SK-N-SH (cell line): Measurements from ENCODE around the gene THSD7A. TPM values are rescaled to one million over a fixed set of nuclear protein-coding genes. Genes with fewer than 3 reads are reported as not detected.

Source experiments
- CTCF ChIA-PET: fragments of 300-600, 350-600 bp; formaldehyde crosslinking; extraction: SDS; loops from one replicate; lab custom pipeline; 2021; lab: Yijun Ruan, JAX
- POLR2A ChIA-PET: fragments of 350-600 bp; sonication (Branson Sonifier 250); formaldehyde crosslinking; extraction: SDS; loops from one replicate; lab custom pipeline; 2020; ENCODE audit warnings: antibody characterized with exemption, inconsistent platforms; lab: Yijun Ruan, JAX
- DNase-seq: peaks from one replicate; pipeline ENCODE4 v3.0.0; 2012
- H2AFZ ChIP-seq: fragments of 200-600 bp; sonication (generic); 2 replicates; pipeline ENCODE4 v1.8.1; 2016; ENCODE audit warnings: antibody characterized with exemption, mild to moderate bottlenecking, low read depth
- H3F3A ChIP-seq: fragments of 200-600 bp; sonication (generic); replicated peaks from 2 replicates; pipeline ENCODE3; 2016; ENCODE audit warnings: antibody characterized with exemption, mild to moderate bottlenecking; ENCODE audit not compliant: insufficient read depth
- H3K27ac ChIP-seq, 2 experiments: fragments of 200-500 bp in 1 of 2; fragments of 200-600 bp in 1 of 2; sonication (Bioruptor generic) in 1 of 2; sonication (generic), shearing (Covaris generic) in 1 of 2; 2 replicates each; pipeline versions ENCODE4 v1.5.1 to v1.6.1; 2014 to 2016; ENCODE audit warnings: low read depth in 2 of 2, inconsistent platforms in 1 of 2, low read length in 1 of 2, mild to moderate bottlenecking in 1 of 2, mixed read lengths in 1 of 2
- H3K27me3 ChIP-seq: fragments of 200-600 bp; sonication (generic), shearing (Covaris generic); 2 replicates; pipeline ENCODE4 v1.6.1; 2016; ENCODE audit warnings: mixed run types; ENCODE audit not compliant: insufficient read depth
- H3K36me3 ChIP-seq, 2 experiments: fragments of 200-500 bp in 1 of 2; fragments of 200-600 bp in 1 of 2; sonication (Bioruptor generic) in 1 of 2; sonication (generic) in 1 of 2; replicated peaks in 1 of 2; 2 replicates each; pipeline versions ENCODE3 to v1.5.1; 2014 to 2016; ENCODE audit warnings: low read length in 1 of 2, mild to moderate bottlenecking in 1 of 2; ENCODE audit not compliant: insufficient read depth in 2 of 2, control insufficient read depth in 1 of 2
- H3K4me1 ChIP-seq, 2 experiments: fragments of 200-500 bp in 1 of 2; fragments of 200-600 bp in 1 of 2; sonication (Bioruptor generic) in 1 of 2; sonication (generic), shearing (Covaris generic) in 1 of 2; 2 replicates each; pipeline versions ENCODE4 v1.5.1 to v1.6.1; 2014 to 2016; ENCODE audit warnings: low read depth in 1 of 2, low read length in 1 of 2, mixed run types in 1 of 2; ENCODE audit not compliant: insufficient read depth in 2 of 2, control insufficient read depth in 1 of 2
- H3K4me2 ChIP-seq: fragments of 200-600 bp; sonication (generic), shearing (Covaris generic); 2 replicates; pipeline ENCODE4 v1.6.1; 2017; ENCODE audit warnings: mixed run types
- H3K4me3 ChIP-seq, 2 experiments: fragments of 200-500 bp in 1 of 2; fragments of 200-600 bp in 1 of 2; sonication (Bioruptor generic) in 1 of 2; sonication (generic), shearing (Covaris generic) in 1 of 2; 2 replicates each; pipeline versions ENCODE4 v1.5.1 to v1.8.1; 2014 to 2016; ENCODE audit warnings: low read depth in 2 of 2, inconsistent platforms in 1 of 2, low read length in 1 of 2, mild to moderate bottlenecking in 1 of 2, mixed read lengths in 1 of 2, moderate library complexity in 1 of 2
- H3K79me2 ChIP-seq: fragments of 200-600 bp; sonication (generic); 2 replicates; pipeline ENCODE4 v1.8.1; 2017; ENCODE audit warnings: mild to moderate bottlenecking; ENCODE audit not compliant: insufficient read depth
- H3K9ac ChIP-seq: fragments of 200-600 bp; sonication (generic); 2 replicates; pipeline ENCODE4 v1.6.1; 2017; ENCODE audit warnings: mixed run types
- H3K9me2 ChIP-seq: fragments of 200-600 bp; sonication (generic); 2 replicates; pipeline ENCODE4 v1.6.1; 2017; ENCODE audit warnings: mixed run types
- H3K9me3 ChIP-seq: fragments of 200-600 bp; sonication (generic); 2 replicates; pipeline ENCODE4 v1.6.1; 2017; ENCODE audit warnings: mixed run types, mild to moderate bottlenecking, moderate library complexity
- H4K20me1 ChIP-seq: fragments of 200-600 bp; sonication (generic); 2 replicates; pipeline ENCODE4 v1.6.1; 2017; ENCODE audit warnings: mild to moderate bottlenecking, mixed run types; ENCODE audit not compliant: insufficient read depth
- EZH2phosphoT487 ChIP-seq: fragments of 200-600 bp; sonication (generic); IDR thresholded peaks from 2 replicates; pipeline ENCODE4 v1.6.1; 2017; ENCODE audit warnings: low read depth, mixed run types, mild to moderate bottlenecking, antibody characterized with exemption, moderate library complexity, borderline replicate concordance
- FOSL2 ChIP-seq: IDR thresholded peaks from 2 replicates; pipeline ENCODE4 v1.4.0; 2012; ENCODE audit warnings: low read depth, mild to moderate bottlenecking, moderate library complexity, borderline replicate concordance
- FOXM1 ChIP-seq: IDR thresholded peaks from 2 replicates; pipeline ENCODE4 v1.4.0; 2012; ENCODE audit warnings: low read depth, mild to moderate bottlenecking
- GABPA ChIP-seq: IDR thresholded peaks from 2 replicates; pipeline ENCODE4 v1.4.0; 2012; ENCODE audit warnings: low read depth, mild to moderate bottlenecking
- NRF1 ChIP-seq: IDR thresholded peaks from 2 replicates; pipeline ENCODE4 v1.6.1; 2012; ENCODE audit warnings: low read depth, mild to moderate bottlenecking, low read length
- RAD21 ChIP-seq: IDR thresholded peaks from 2 replicates; pipeline ENCODE4 v1.6.1; 2012; ENCODE audit warnings: mild to moderate bottlenecking, low read length
- RFX5 ChIP-seq: IDR thresholded peaks from 2 replicates; pipeline ENCODE4 v1.6.1; 2012; ENCODE audit warnings: mild to moderate bottlenecking, improper control_type of control experiment, low read length
- SIN3A ChIP-seq: IDR thresholded peaks from 2 replicates; pipeline ENCODE4 v1.6.1; 2012; ENCODE audit warnings: low read depth, mild to moderate bottlenecking, low read length, moderate library complexity, borderline replicate concordance
- SMC3 ChIP-seq: IDR thresholded peaks from 2 replicates; pipeline ENCODE4 v1.6.1; 2012; ENCODE audit warnings: low read depth, low read length, improper control_type of control experiment
- TAF1 ChIP-seq: IDR thresholded peaks from 2 replicates; pipeline ENCODE4 v1.6.1; 2012; ENCODE audit warnings: low read depth, mild to moderate bottlenecking, low read length, moderate library complexity, borderline replicate concordance
- TEAD4 ChIP-seq: IDR thresholded peaks from 2 replicates; pipeline ENCODE4 v1.4.0; 2012; ENCODE audit warnings: mild to moderate bottlenecking, borderline replicate concordance; ENCODE audit not compliant: insufficient read depth
- WGBS: methylation state at CpG from one replicate; pipeline ENCODE4 v1.1.6; 2017; ENCODE audit warnings: low lambda C conversion rate; 5-methylcytosine and 5-hydroxymethylcytosine counted together
- polyA plus RNA-seq, 3 experiments: library from polyadenylated mRNA; depleted of rRNA; stranded (reverse); fragments of >200 nt; gene quantifications; 2 replicates each; pipeline ENCODE4 v1.2.3, GENCODE V29; 2012
- TF ChIP-seq, protein P1 (sequence below): fragments of 200-600 bp; sonication (generic); IDR thresholded peaks from 2 replicates; pipeline ENCODE4 v1.6.1; 2017; ENCODE audit warnings: antibody characterized with exemption, mild to moderate bottlenecking, moderate library complexity

THSD7A gene
- polyA plus RNA-seq, 1 of the 3 experiments (the other 2 are of a cell fraction): 0.16 TPM

DNA sequence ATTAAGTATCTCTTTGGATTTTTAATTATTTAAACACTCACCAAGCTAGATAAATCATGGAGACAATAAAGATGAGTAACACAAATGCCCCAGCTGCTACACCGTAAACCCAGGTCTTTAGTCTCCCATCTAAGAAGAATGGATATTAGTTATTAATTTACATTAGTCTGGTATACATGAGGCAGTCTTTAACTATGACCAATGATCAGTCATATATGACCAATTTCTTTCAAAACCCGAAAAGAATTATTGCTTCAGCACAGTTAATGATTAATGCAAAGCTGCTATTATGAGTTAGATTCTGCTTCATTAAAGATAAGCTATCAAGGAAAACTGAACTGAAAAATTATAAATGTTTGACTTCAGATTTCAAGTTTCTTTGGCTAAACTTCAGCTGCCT lies 455.5 kb downstream of the THSD7A start:
- ChIA-PET CTCF (no interaction called here), POLR2A (no interaction called here)

DNA sequence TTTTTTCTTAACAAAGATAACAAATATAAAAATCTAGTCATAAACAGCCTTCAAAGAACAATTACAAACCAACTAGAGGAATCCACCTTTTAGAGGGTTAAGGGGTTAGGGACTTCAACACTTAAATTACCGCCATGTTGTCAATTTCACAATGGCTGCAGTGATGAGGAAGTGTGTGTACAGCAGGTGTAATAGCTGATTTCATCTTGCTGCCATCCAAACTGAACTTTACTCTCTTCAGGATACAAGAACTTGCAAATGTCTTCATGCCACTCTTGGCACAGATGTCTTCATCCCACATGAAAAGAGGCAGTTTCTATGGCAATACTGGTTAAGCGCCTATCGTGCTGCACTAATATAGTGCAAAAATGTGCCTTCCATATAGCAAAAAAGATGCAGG lies 457.4 kb downstream of the THSD7A start:
- no peak for DNase-seq
- Histone ChIP-seq H3K4me1 (no peaks in the 10 kb centered on the region; a peak in 1 of 4 replicates), H3K4me3 (no peak overlapping the region), H3K9me2 (no peaks in the 10 kb centered on the region), H3K27ac (no peak overlapping the region), H3K9ac (no peak overlapping the region), H4K20me1 (no peaks in the 10 kb centered on the region), H3K27me3 (no peaks in the 10 kb centered on the region), H3K4me2 (no peak overlapping the region), H3K9me3 (no peaks in the 10 kb centered on the region), H3K79me2 (no peaks in the 10 kb centered on the region), H3F3A (no peaks in the 10 kb centered on the region), H2AFZ (no peak overlapping the region), H3K36me3 (peaks cover 0 to 37% of the 10 kb centered on the region in 2 experiments)
- 66% methylated on average over 3 of the region's 3 CpGs for WGBS
- ChIA-PET POLR2A (no interaction called here), CTCF (interaction anchor here (1.1 to 3.0 kb wide), 4 partner anchors 15 to 945 kb away, joined by 4 to 10 read pairs (median 6); no protein-coding TSS in a partner anchor)
- no peak for TF ChIP-seq GABPA

More for the DNA sequence above, 455.5 kb downstream of the THSD7A start:
- no peak for DNase-seq
- no peak overlapping the region for H3K9ac ChIP-seq
- H3F3A ChIP-seq: no peaks in the 10 kb centered on the region
- H3K4me2 ChIP-seq: no peak overlapping the region
- H3K9me2 ChIP-seq: no peaks in the 10 kb centered on the region
- H3K36me3 ChIP-seq: peaks cover 0 to 50% of the 10 kb centered on the region in 2 experiments
- TF ChIP-seq TAF1: no peak
- TF ChIP-seq NRF1: no peak
- no peak for TF ChIP-seq FOSL2
- TF ChIP-seq FOXM1: no peak
- TF ChIP-seq EZH2phosphoT487: no peak
- no peak for TF ChIP-seq SMC3
- no peak for TF ChIP-seq RFX5
- H3K27me3 ChIP-seq: no peaks in the 10 kb centered on the region
- no peaks in the 10 kb centered on the region for H4K20me1 ChIP-seq
- no peak overlapping the region for H3K27ac ChIP-seq
- no peak overlapping the region for H3K4me3 ChIP-seq
- no peaks in the 10 kb centered on the region; a peak in 1 of 4 replicates for H3K4me1 ChIP-seq
- H3K9me3 ChIP-seq: no peaks in the 10 kb centered on the region
- no peak overlapping the region for H2AFZ ChIP-seq
- no peaks in the 10 kb centered on the region for H3K79me2 ChIP-seq
- 70% methylated on average over 2 of the region's 2 CpGs for WGBS

DNA sequence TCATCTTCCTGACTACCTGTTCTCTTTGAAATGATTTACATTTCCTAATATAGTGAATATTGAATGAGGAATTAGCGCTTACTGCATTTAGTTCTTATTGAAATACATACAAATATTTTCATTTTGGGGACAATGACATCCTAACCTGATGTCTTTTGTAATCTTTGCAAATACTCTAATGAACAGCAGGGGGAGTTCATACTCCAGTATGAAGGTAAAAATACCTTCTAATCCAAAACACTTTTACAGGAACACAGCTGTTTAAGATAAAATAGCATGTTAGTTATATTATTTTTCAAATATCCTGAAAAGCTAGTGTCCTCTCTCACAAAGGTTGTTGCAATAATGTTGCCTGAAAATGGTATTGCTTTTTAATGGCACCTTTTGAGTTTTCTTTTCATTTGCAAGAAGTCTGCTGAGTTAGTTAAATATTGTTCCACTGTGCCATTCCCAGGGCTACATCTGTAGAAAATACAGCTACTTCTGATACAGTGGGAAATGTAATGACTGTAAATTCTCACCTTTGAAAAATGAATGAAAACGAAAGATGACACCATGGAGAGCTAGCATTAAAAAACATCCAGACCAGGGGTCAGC lies 458.4 kb downstream of the THSD7A start:
- CTCF ChIA-PET: interaction anchor here (0.6 to 3.0 kb wide), 27 partner anchors 9 to 1086 kb away, joined by 3 to 10 read pairs (median 4); partner anchors contain the start of gene THSD7A

More for the DNA sequence above, 458.4 kb downstream of the THSD7A start:
- Histone ChIP-seq H3K36me3 (peaks cover 0 to 31% of the 10 kb centered on the region in 2 experiments), H4K20me1 (no peaks in the 10 kb centered on the region), H3K9me2 (no peaks in the 10 kb centered on the region), H3K9ac (no peak overlapping the region), H3K27me3 (no peaks in the 10 kb centered on the region), H3F3A (no peaks in the 10 kb centered on the region), H3K79me2 (no peaks in the 10 kb centered on the region), H3K4me2 (no peak overlapping the region), H2AFZ (no peak overlapping the region), H3K27ac (peak overlapping the region in 1 of 2 experiments; percentile 47; a peak in 2 of 4 replicates), H3K4me3 (no peak overlapping the region), H3K4me1 (no peaks in the 10 kb centered on the region; a peak in 1 of 4 replicates), H3K9me3 (no peaks in the 10 kb centered on the region)
- POLR2A ChIA-PET: no interaction called here
- TF ChIP-seq FOXM1 (no peak), SIN3A (no peak), SMC3 (peak; percentile 19; the same call in 1 of the 2 replicates), TEAD4 (no peak), RAD21 (peak; percentile 77)
- TF ChIP-seq, protein P1, sequence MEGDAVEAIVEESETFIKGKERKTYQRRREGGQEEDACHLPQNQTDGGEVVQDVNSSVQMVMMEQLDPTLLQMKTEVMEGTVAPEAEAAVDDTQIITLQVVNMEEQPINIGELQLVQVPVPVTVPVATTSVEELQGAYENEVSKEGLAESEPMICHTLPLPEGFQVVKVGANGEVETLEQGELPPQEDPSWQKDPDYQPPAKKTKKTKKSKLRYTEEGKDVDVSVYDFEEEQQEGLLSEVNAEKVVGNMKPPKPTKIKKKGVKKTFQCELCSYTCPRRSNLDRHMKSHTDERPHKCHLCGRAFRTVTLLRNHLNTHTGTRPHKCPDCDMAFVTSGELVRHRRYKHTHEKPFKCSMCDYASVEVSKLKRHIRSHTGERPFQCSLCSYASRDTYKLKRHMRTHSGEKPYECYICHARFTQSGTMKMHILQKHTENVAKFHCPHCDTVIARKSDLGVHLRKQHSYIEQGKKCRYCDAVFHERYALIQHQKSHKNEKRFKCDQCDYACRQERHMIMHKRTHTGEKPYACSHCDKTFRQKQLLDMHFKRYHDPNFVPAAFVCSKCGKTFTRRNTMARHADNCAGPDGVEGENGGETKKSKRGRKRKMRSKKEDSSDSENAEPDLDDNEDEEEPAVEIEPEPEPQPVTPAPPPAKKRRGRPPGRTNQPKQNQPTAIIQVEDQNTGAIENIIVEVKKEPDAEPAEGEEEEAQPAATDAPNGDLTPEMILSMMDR: peak; percentile 70
- DNase-seq: peak; percentile 14
- WGBS: 13% methylated on average over 2 of the region's 2 CpGs
